LNCAP (cell line): ENCODE data around the gene MT1F.

Experiments used
- CTCF ChIP-seq: fragments of 450-650 bp; IDR thresholded peaks from 2 replicates; pipeline ENCODE4 v1.5.1; 2017; ENCODE audit warnings: mild to moderate bottlenecking

The MT1F gene

GRCh38 chr16:56623637-56624036 lies 34.1 kb upstream of the MT1F start:
- TF ChIP-seq CTCF: no peak

- TF ChIP-seq CTCF: no peak
Measured at GRCh38 chr16:56625140-56625942, 32.4 kb upstream of the MT1F start, which contains the start of gene MT1E. MT1E (plus strand) TSS chr16:56625781; CDS start chr16:56625852, 71 bp downstream.

- no peak for TF ChIP-seq CTCF
Measured at GRCh38 chr16:56625943-56626654, 31.7 kb upstream of the MT1F start.

- TF ChIP-seq CTCF: no peak
Measured at GRCh38 chr16:56626685-56627084, 31.1 kb upstream of the MT1F start.

GRCh38 chr16:56628486-56629350 lies 29.0 kb upstream of the MT1F start:
- no peak for TF ChIP-seq CTCF

- TF ChIP-seq CTCF: no peak
Measured at GRCh38 chr16:56629531-56629930, 28.2 kb upstream of the MT1F start.

GRCh38 chr16:56630134-56630533 lies 27.6 kb upstream of the MT1F start:
- no peak for TF ChIP-seq CTCF
